IMR-90 (cell line): Measurements from ENCODE around the gene MAN2A2. TPM values are rescaled to one million over a fixed set of nuclear protein-coding genes. Genes with fewer than 3 reads are reported as not detected.

Experiments
- ATAC-seq: fragments of 200-7000 bp; cut with Tn5 transposase; 2 replicates; pipeline ENCODE4 v1.9.1; 2020; ENCODE audit warnings: low read depth, mild to moderate bottlenecking, moderate library complexity
- BruUV-seq: library from RNA; stranded (reverse); fragments of 400-500 nt; replicated peaks from 2 replicates; lab custom pipeline; 2021; lab: Mats Ljungman, UMichigan
- CTCF ChIA-PET: fragments of 300-600 bp; formaldehyde crosslinking; extraction: SDS; loops from one replicate; lab custom pipeline; 2021; ENCODE audit warnings: antibody characterized with exemption; lab: Yijun Ruan, JAX
- POLR2A ChIA-PET: fragments of 300-600 bp; sonication (Branson Sonifier 250); formaldehyde crosslinking; loops from one replicate; lab custom pipeline; 2022; ENCODE audit warnings: antibody characterized with exemption; ENCODE audit not compliant: unreplicated experiment; lab: Charles Lee
- DNase-seq: peaks from one replicate; pipeline ENCODE4 v3.0.0; 2013
- H2AFZ ChIP-seq: replicated peaks from 2 replicates; pipeline ENCODE3; 2013; ENCODE audit warnings: low read length, mild to moderate bottlenecking; ENCODE audit not compliant: poor library complexity
- H2AK5ac ChIP-seq: 2 replicates; pipeline ENCODE4 v1.6.1; 2013; ENCODE audit warnings: low read depth, low read length, inconsistent platforms
- H2AK9ac ChIP-seq: replicated peaks from 2 replicates; pipeline ENCODE3; 2013; ENCODE audit warnings: mild to moderate bottlenecking, low read depth, low read length, moderate library complexity; ENCODE audit not compliant: poor library complexity
- H2BK120ac ChIP-seq: 2 replicates; pipeline ENCODE4 v1.6.1; 2013; ENCODE audit warnings: low read depth, low read length, inconsistent platforms
- H2BK15ac ChIP-seq: 3 replicates; pipeline ENCODE4 v1.6.1; 2013; ENCODE audit warnings: low read depth, low read length, inconsistent platforms
- H2BK20ac ChIP-seq: 2 replicates; pipeline ENCODE4 v1.6.1; 2013; ENCODE audit warnings: low read depth, mild to moderate bottlenecking, inconsistent platforms, low read length, moderate library complexity
- H2BK5ac ChIP-seq: 2 replicates; pipeline ENCODE4 v1.6.1; 2013; ENCODE audit warnings: mild to moderate bottlenecking, low read depth, low read length, inconsistent platforms; ENCODE audit not compliant: poor library complexity, severe bottlenecking
- H3K14ac ChIP-seq: replicated peaks from 2 replicates; pipeline ENCODE4 v1.6.1; 2013; ENCODE audit warnings: low read depth, low read length, inconsistent platforms
- H3K18ac ChIP-seq: 2 replicates; pipeline ENCODE4 v1.6.1; 2013; ENCODE audit warnings: low read depth, low read length, control low read depth
- H3K23ac ChIP-seq: 2 replicates; pipeline ENCODE4 v1.6.1; 2013; ENCODE audit warnings: low read depth, low read length, inconsistent platforms
- H3K27ac ChIP-seq: 2 replicates; pipeline ENCODE4 v1.5.1; 2013; ENCODE audit warnings: mild to moderate bottlenecking, control low read depth, low read length; ENCODE audit not compliant: insufficient read depth
- H3K27me3 ChIP-seq: 2 replicates; pipeline ENCODE4 v1.6.1; 2013; ENCODE audit warnings: low read length; ENCODE audit not compliant: control insufficient read depth, insufficient read depth
- H3K36me3 ChIP-seq: 2 replicates; pipeline ENCODE4 v1.6.1; 2013; ENCODE audit warnings: low read length, mixed read lengths; ENCODE audit not compliant: control insufficient read depth, insufficient read depth
- H3K4ac ChIP-seq: 2 replicates; pipeline ENCODE4 v1.6.1; 2013; ENCODE audit warnings: low read depth, low read length, inconsistent platforms
- H3K4me1 ChIP-seq: 2 replicates; pipeline ENCODE4 v1.6.1; 2013; ENCODE audit warnings: low read length, mixed read lengths; ENCODE audit not compliant: control insufficient read depth, insufficient read depth
- H3K4me2 ChIP-seq: 2 replicates; pipeline ENCODE4 v1.6.1; 2013; ENCODE audit warnings: low read depth, mild to moderate bottlenecking, control low read depth, low read length, moderate library complexity
- H3K4me3 ChIP-seq: 2 replicates; pipeline ENCODE4 v1.5.1; 2013; ENCODE audit warnings: low read depth, mild to moderate bottlenecking, control low read depth, low read length, moderate library complexity; ENCODE audit not compliant: insufficient read depth
- H3K56ac ChIP-seq: 2 replicates; pipeline ENCODE4 v1.6.1; 2013; ENCODE audit warnings: low read length, inconsistent platforms; ENCODE audit not compliant: insufficient read depth; ENCODE audit errors: extremely low read depth
- H3K79me1 ChIP-seq, 2 experiments: 2 replicates each; pipeline ENCODE4 v1.6.1; 2013; ENCODE audit warnings: low read length in 2 of 2, inconsistent platforms in 1 of 2, low read depth in 1 of 2
- H3K9ac ChIP-seq: 2 replicates; pipeline ENCODE4 v1.6.1; 2013; ENCODE audit warnings: low read depth, low read length, control low read depth
- H3K9me1 ChIP-seq: 2 replicates; pipeline ENCODE4 v1.6.1; 2013; ENCODE audit warnings: low read length, inconsistent platforms; ENCODE audit not compliant: insufficient read depth
- H3K9me3 ChIP-seq: 2 replicates; pipeline ENCODE4 v1.6.1; 2013; ENCODE audit warnings: low read length; ENCODE audit not compliant: control insufficient read depth, insufficient read depth
- H4K20me1 ChIP-seq: 2 replicates; pipeline ENCODE4 v1.6.1; 2013; ENCODE audit warnings: low read length, inconsistent platforms; ENCODE audit not compliant: insufficient read depth
- H4K5ac ChIP-seq: 2 replicates; pipeline ENCODE4 v1.6.1; 2013; ENCODE audit warnings: mild to moderate bottlenecking, low read depth, low read length, control low read depth
- H4K8ac ChIP-seq, 2 experiments: 2 replicates each; pipeline ENCODE4 v1.6.1; 2013; ENCODE audit warnings: low read depth in 2 of 2, low read length in 2 of 2, control low read depth in 1 of 2, inconsistent platforms in 1 of 2
- H4K91ac ChIP-seq: 2 replicates; pipeline ENCODE4 v1.6.1; 2013; ENCODE audit warnings: low read depth, low read length, inconsistent platforms; ENCODE audit not compliant: insufficient read depth
- CEBPB ChIP-seq: IDR thresholded peaks from 2 replicates; pipeline ENCODE4 v1.6.1; 2012; ENCODE audit warnings: low read depth, low read length, improper control_type of control experiment
- RAD21 ChIP-seq: IDR thresholded peaks from 2 replicates; pipeline ENCODE4 v1.6.1; 2012; ENCODE audit warnings: low read length, improper control_type of control experiment
- RCOR1 ChIP-seq: IDR thresholded peaks from 2 replicates; pipeline ENCODE4 v1.6.1; 2012; ENCODE audit warnings: mild to moderate bottlenecking, low read length, improper control_type of control experiment; ENCODE audit not compliant: insufficient replicate concordance
- WGBS, 2 experiments: methylation state at CpG; one replicate each; pipeline versions ENCODE4 v1.1.5 to v1.1.7; 2013; ENCODE audit warnings: missing lambda C conversion rate in 2 of 2; ENCODE audit not compliant: insufficient read length in 1 of 2; ENCODE audit errors: extremely low coverage in 2 of 2; 5-methylcytosine and 5-hydroxymethylcytosine counted together
- dilution Hi-C: fragments of 300-500 bp; cut with HindIII; formaldehyde crosslinking; loops from one replicate; pipeline ENCODE4 v1.14.3; 2018; ENCODE audit warnings: low sequenced_read_pairs; ENCODE audit not compliant: unreplicated experiment
- in situ Hi-C: fragments of 300-500 bp; cut with MboI; formaldehyde crosslinking; loops from 3 replicates; pipeline ENCODE4 v1.14.3; 2019; ENCODE audit warnings: low sequenced_read_pairs, inconsistent platforms, mixed read lengths
- intact Hi-C: fragments of 100-400 bp; cut with micrococcal nuclease; formaldehyde crosslinking; loops from 2 replicates; pipeline ENCODE4 v1.10.0; 2022
- polyA plus RNA-seq, 3 experiments: library from polyadenylated mRNA; depleted of rRNA; stranded (reverse); fragments of >200 nt; gene quantifications; 2 replicates each; pipeline ENCODE4 v1.2.3, GENCODE V29; 2012; ENCODE audit warnings: low replicate concordance in 1 of 3
- total RNA-seq: library from RNA; depleted of rRNA; stranded (reverse); fragments of >200 nt; gene quantifications from 2 replicates; pipeline ENCODE4 v1.2.3, GENCODE V29; 2012

MAN2A2 gene
- total and polyA plus RNA-seq, 2 of the 4 experiments (the other 2 are of a cell fraction) = 3.4 to 52.5 TPM

DNA sequence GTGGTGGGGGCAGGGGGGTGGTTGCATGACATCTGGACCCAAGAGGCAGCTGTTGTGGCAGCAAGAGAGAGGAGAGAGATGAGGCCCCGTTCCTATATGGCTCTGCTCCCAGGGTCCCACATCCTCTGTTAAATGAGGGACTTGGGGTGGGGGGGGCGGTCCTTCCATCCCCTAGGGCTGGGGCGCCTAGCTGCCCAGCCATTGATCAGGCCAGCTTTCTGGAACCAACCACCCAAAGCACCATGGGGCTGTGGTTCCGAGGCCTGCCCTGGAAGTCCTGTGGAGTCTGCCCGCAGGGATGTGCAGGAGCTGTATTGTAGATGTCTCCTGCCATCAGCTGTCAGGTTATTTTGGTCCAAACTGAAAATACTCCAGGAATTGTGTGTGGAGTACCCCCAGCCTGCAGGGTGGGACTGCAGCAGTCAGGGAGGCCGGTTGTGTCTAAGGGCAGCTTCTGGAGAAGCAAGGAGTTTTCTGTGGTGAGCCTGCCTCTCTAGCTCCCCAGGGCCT lies 29.6 kb upstream of the MAN2A2 start:
- TF ChIP-seq RCOR1 (no peak), CEBPB (no peak), RAD21 (no peak)
- H3K9ac ChIP-seq = peak overlapping the region; percentile 27; the same call in 1 of the 2 replicates
- H3K14ac ChIP-seq = peak overlapping the region; percentile 37; the same call in 1 of the 2 replicates
- no peak overlapping the region for H2BK120ac ChIP-seq
- H2BK15ac ChIP-seq = no peak overlapping the region
- no peak overlapping the region for H3K18ac ChIP-seq
- no peaks in the 10 kb centered on the region for H3K9me3 ChIP-seq
- H3K4ac ChIP-seq = peak overlapping the region; percentile 13; the same call in 1 of the 2 replicates
- dilution Hi-C loops (no loop called here), intact Hi-C loops (loop anchor here (5.0 kb wide), 2 partner anchors 156 to 226 kb away; partner anchors contain the start of gene BLM), in situ Hi-C loops (no loop called here)
- H3K79me1 ChIP-seq = peaks cover 17 to 62% of the 10 kb centered on the region in 2 experiments
- no peaks in the 10 kb centered on the region for H3K27me3 ChIP-seq
- no peak overlapping the region for H4K91ac ChIP-seq
- no peak overlapping the region for H3K4me3 ChIP-seq
- H4K8ac ChIP-seq = no peak overlapping the region
- H2AK5ac ChIP-seq = peak overlapping the region; percentile 68; the same call in 1 of the 2 replicates
- H3K4me1 ChIP-seq = peaks cover 33% of the 10 kb centered on the region
- no peak overlapping the region; the same call in 1 of the 2 replicates for H3K23ac ChIP-seq
- H2BK20ac ChIP-seq = no peak overlapping the region
- H3K4me2 ChIP-seq = peak overlapping the region; percentile 25; the same call in 1 of the 2 replicates
- ChIA-PET CTCF (no interaction called here), POLR2A (no interaction called here)
- no peak for ATAC-seq
- peaks cover 20% of the 10 kb centered on the region for H4K20me1 ChIP-seq
- WGBS, 2 experiments = 71% methylated on average over 2 of the region's 6 CpGs; no CpG with 5 or more reads in 1 of the 2 experiments
- no TSS peak for BruUV-seq
- no peak overlapping the region for H2BK5ac ChIP-seq
- DNase-seq = no peak
- peaks cover 8% of the 10 kb centered on the region for H3K9me1 ChIP-seq
- no peak overlapping the region for H3K56ac ChIP-seq
- H3K27ac ChIP-seq = peak overlapping the region; percentile 10; the same call in 1 of the 2 replicates
- H2AK9ac ChIP-seq = peak overlapping the region; percentile 4
- H4K5ac ChIP-seq = no peak overlapping the region
- peaks cover 29% of the 10 kb centered on the region for H3K36me3 ChIP-seq
- H2AFZ ChIP-seq = no peak overlapping the region
